ENCODE data around the gene AHCYL2.
"Not testable (repeated sequence)": the region's sequence is repeated elsewhere in the genome, so short reads cannot be mapped to it uniquely, and the experiment has no call there.

The AHCYL2 gene

GRCh38 chr7:129245533-129245932 is 20.7 kb downstream of the AHCYL2 start:
- no peak for DNase-seq

GRCh38 chr7:129247087-129247486 is 22.3 kb downstream of the AHCYL2 start:
- no peak for DNase-seq

- no peak for DNase-seq
Measured at GRCh38 chr7:129252128-129252527, 27.3 kb downstream of the AHCYL2 start.

GRCh38 chr7:129252603-129253002 is 27.8 kb downstream of the AHCYL2 start:
- not testable (repeated sequence) for DNase-seq

- no peak for DNase-seq
Measured at GRCh38 chr7:129255800-129256199, 31.0 kb downstream of the AHCYL2 start.

GRCh38 chr7:129256221-129256620 is 31.4 kb downstream of the AHCYL2 start:
- DNase-seq, result no peak

GRCh38 chr7:129257168-129257567 is 32.3 kb downstream of the AHCYL2 start:
- no peak for DNase-seq

- peak; percentile 5 for DNase-seq
Measured at GRCh38 chr7:129258649-129259389, 34.0 kb downstream of the AHCYL2 start.

GRCh38 chr7:129262324-129262723 is 37.5 kb downstream of the AHCYL2 start:
- DNase-seq, result no peak

GRCh38 chr7:129263168-129263567 is 38.3 kb downstream of the AHCYL2 start:
- no peak for DNase-seq

- DNase-seq, result no peak
Measured at GRCh38 chr7:129264534-129264933, 39.7 kb downstream of the AHCYL2 start.

- no peak for DNase-seq
Measured at GRCh38 chr7:129265328-129265727, 40.5 kb downstream of the AHCYL2 start.

GRCh38 chr7:129266181-129266580 is 41.4 kb downstream of the AHCYL2 start:
- no peak for DNase-seq

GRCh38 chr7:129270077-129270476 is 45.2 kb downstream of the AHCYL2 start:
- DNase-seq, result no peak

GRCh38 chr7:129271500-129272355 is 46.9 kb downstream of the AHCYL2 start:
- peak; percentile 69 for DNase-seq

GRCh38 chr7:129273936-129274335 is 49.1 kb downstream of the AHCYL2 start:
- DNase-seq, result no peak

GRCh38 chr7:129277629-129278028 is 52.8 kb downstream of the AHCYL2 start:
- DNase-seq, result no peak

- no peak for DNase-seq
Measured at GRCh38 chr7:129278688-129279087, 53.9 kb downstream of the AHCYL2 start.

GRCh38 chr7:129279757-129280156 is 54.9 kb downstream of the AHCYL2 start:
- DNase-seq, result no peak

GRCh38 chr7:129281163-129281562 is 56.3 kb downstream of the AHCYL2 start:
- no peak for DNase-seq

- DNase-seq, result no peak
Measured at GRCh38 chr7:129282865-129283264, 58.0 kb downstream of the AHCYL2 start.

GRCh38 chr7:129283936-129284335 is 59.1 kb downstream of the AHCYL2 start:
- no peak for DNase-seq

- no peak for DNase-seq
Measured at GRCh38 chr7:129285111-129285510, 60.3 kb downstream of the AHCYL2 start.

GRCh38 chr7:129292861-129293260 is 68.0 kb downstream of the AHCYL2 start:
- DNase-seq, result no peak
